ENCODE data around the gene TRIO. TPM values are rescaled to one million over a fixed set of nuclear protein-coding genes. Genes with fewer than 3 reads are reported as not detected.

Gene TRIO
- total RNA-seq, 2 experiments from 2014 or later = 4.1 to 6.5 TPM

DNA sequence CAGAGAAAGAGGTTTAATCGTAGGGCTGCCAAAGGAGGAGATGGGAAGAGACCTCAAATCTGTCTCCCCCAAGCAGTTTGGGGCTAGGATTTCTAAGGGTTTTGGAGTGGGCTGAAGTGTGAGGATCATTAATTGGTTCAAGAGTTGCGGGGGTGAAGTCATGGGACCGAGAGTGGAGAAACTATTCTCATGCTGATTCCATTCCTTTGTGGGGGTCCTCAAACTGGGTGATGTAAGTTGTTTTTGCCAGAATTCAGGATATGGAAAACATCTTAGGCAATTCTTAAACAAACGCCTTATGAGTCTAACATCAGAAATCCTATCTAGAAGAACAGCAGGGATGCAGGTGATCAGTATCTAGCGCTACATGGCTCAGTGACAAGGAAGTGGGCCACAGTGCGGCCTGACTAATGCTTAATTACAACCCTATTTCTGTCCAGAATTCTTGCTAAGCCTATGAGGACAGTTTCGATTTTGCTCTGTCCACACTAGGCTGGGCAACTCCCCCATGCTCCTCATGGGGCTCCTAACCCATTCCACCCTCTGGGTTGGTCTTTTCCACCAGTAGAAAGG lies 27.7 kb upstream of the TRIO start:
- H3K27ac Mint-ChIP-seq = no peak overlapping the region
- H3K36me3 Mint-ChIP-seq (ENCODE audit: low read depth) = no peaks in the 10 kb centered on the region
- TF ChIP-seq, protein P1, sequence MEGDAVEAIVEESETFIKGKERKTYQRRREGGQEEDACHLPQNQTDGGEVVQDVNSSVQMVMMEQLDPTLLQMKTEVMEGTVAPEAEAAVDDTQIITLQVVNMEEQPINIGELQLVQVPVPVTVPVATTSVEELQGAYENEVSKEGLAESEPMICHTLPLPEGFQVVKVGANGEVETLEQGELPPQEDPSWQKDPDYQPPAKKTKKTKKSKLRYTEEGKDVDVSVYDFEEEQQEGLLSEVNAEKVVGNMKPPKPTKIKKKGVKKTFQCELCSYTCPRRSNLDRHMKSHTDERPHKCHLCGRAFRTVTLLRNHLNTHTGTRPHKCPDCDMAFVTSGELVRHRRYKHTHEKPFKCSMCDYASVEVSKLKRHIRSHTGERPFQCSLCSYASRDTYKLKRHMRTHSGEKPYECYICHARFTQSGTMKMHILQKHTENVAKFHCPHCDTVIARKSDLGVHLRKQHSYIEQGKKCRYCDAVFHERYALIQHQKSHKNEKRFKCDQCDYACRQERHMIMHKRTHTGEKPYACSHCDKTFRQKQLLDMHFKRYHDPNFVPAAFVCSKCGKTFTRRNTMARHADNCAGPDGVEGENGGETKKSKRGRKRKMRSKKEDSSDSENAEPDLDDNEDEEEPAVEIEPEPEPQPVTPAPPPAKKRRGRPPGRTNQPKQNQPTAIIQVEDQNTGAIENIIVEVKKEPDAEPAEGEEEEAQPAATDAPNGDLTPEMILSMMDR (IDR thresholded peaks at IDR 0.05) = no peak

DNA sequence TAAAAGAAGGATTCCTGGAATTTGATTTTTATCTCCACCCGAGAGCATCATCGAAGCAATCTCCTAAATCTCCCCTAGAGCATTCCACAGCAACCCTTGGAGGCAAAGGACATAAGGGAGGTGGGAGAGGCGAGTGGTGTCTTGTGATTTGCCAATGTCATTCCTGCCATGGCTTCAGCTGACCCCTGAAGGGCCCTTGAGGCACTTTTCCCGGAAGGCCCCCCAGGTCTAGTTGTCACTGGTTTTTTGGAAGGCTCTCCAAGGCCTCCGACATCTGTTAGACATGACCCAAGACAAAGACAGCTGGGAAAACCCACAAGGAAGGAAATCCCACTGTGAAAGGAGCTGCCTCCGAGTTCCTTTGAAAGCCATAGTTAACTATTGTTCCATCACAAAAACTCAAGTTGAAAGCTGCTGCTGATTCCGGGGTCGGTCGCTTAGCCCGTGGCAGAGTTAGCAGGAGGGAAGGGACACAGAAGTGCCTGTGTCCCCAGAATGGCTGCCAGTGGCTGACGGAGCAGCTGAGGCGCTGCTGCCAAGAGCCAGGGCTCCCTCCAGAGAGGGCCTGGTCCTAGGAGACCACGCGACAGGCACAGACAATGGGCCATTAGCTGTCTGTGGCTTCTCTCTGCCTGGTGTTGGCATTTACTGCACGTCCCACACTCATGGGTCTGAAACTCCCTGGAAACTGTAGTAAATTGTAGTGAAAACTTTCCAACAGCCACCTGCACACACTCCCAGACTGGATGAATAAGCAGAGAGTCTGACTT lies 24.4 kb upstream of the TRIO start:
- Mint-ChIP-seq H3K36me3 (ENCODE audit: low read depth) (no peaks in the 10 kb centered on the region), H3K27me3 (peaks cover 5% of the 10 kb centered on the region), H3K4me3 (no peak overlapping the region), H3K4me1 (ENCODE audit: low read depth) (no peaks in the 10 kb centered on the region), H3K27ac (no peak overlapping the region), H3K9me3 (no peaks in the 10 kb centered on the region)
- ChIA-PET POLR2A (no interaction called here), CTCF (no interaction called here)
- H3K4me3 ChIP-seq (ENCODE audit: low read length) = no peak overlapping the region
- intact Hi-C loops (cut with DNase I, micrococcal nuclease) = no loop called here
- no peak for ATAC-seq (ENCODE audit: poor library complexity)
- no peak overlapping the region for H3K27ac ChIP-seq (ENCODE audit: low read depth in 1 of 2, low read length in 2 of 2)
- H3K27me3 ChIP-seq (ENCODE audit: control insufficient read depth in 1 of 2, insufficient read depth in 2 of 2, low read length in 2 of 2) = peaks cover 0 to 3% of the 10 kb centered on the region in 2 experiments
- DNase-seq = no peak
- TF ChIP-seq, protein P1 (IDR thresholded peaks at IDR 0.05) = no peak
- no peaks in the 10 kb centered on the region for H3K36me3 ChIP-seq (ENCODE audit: insufficient read depth, low read length)
- no peaks in the 10 kb centered on the region for H3K4me1 ChIP-seq (ENCODE audit: insufficient read depth, low read length)
- no peaks in the 10 kb centered on the region for H3K9me3 ChIP-seq (ENCODE audit: control insufficient read depth in 1 of 2, insufficient read depth in 1 of 2, low read length in 2 of 2)

More for the DNA sequence above, 27.7 kb upstream of the TRIO start:
- Mint-ChIP-seq H3K27me3 (peaks cover 5% of the 10 kb centered on the region), H3K4me1 (ENCODE audit: low read depth) (no peaks in the 10 kb centered on the region), H3K4me3 (no peak overlapping the region), H3K9me3 (no peaks in the 10 kb centered on the region)
- ATAC-seq (ENCODE audit: poor library complexity) = no peak
- Histone ChIP-seq H3K36me3 (ENCODE audit: insufficient read depth, low read length) (no peaks in the 10 kb centered on the region), H3K9me3 (ENCODE audit: control insufficient read depth in 1 of 2, insufficient read depth in 1 of 2, low read length in 2 of 2) (peaks cover 0 to 5% of the 10 kb centered on the region in 2 experiments), H3K27ac (ENCODE audit: low read depth in 1 of 2, low read length in 2 of 2) (no peak overlapping the region), H3K4me1 (ENCODE audit: insufficient read depth, low read length) (no peaks in the 10 kb centered on the region), H3K4me3 (ENCODE audit: low read length) (no peak overlapping the region), H3K27me3 (ENCODE audit: control insufficient read depth in 1 of 2, insufficient read depth in 2 of 2, low read length in 2 of 2) (peaks cover 0 to 3% of the 10 kb centered on the region in 2 experiments)
- ChIA-PET CTCF (interaction anchor here (0.7 kb wide), 1 partner anchor 27 kb away, joined by 3 read pairs; no protein-coding TSS in a partner anchor), POLR2A (no interaction called here)
- DNase-seq = no peak
- intact Hi-C loops (cut with DNase I, micrococcal nuclease) = no loop called here

DNA sequence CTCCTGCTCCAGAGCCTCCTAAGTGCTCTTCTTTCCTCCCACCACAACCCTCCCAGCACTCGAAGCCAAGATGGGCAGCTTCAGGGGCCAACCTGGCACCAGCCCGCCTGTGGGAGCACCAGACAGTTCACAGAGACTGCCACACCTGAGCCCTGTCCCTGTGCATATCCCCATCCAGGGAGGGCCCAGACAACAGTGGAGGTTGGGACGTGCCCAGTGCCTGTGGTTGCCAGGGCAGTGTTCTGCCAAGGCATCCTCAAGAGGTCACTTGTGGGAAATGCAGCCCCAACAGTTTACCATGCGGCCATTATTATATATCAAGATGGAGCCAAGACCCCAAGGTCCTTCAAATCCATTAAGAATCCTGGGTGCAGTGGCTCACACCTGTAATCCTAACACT lies 23.0 kb upstream of the TRIO start:
- Mint-ChIP-seq H3K27me3 (peaks cover 9% of the 10 kb centered on the region), H3K4me1 (ENCODE audit: low read depth) (no peaks in the 10 kb centered on the region), H3K27ac (no peak overlapping the region), H3K36me3 (ENCODE audit: low read depth) (no peaks in the 10 kb centered on the region), H3K4me3 (no peak overlapping the region), H3K9me3 (no peaks in the 10 kb centered on the region)
- Histone ChIP-seq H3K9me3 (ENCODE audit: control insufficient read depth in 1 of 2, insufficient read depth in 1 of 2, low read length in 2 of 2) (no peaks in the 10 kb centered on the region), H3K4me3 (ENCODE audit: low read length) (no peak overlapping the region), H3K27ac (ENCODE audit: low read depth in 1 of 2, low read length in 2 of 2) (no peak overlapping the region), H3K36me3 (ENCODE audit: insufficient read depth, low read length) (no peaks in the 10 kb centered on the region), H3K4me1 (ENCODE audit: insufficient read depth, low read length) (no peaks in the 10 kb centered on the region), H3K27me3 (ENCODE audit: control insufficient read depth in 1 of 2, insufficient read depth in 2 of 2, low read length in 2 of 2) (peaks cover 0 to 3% of the 10 kb centered on the region in 2 experiments)
- intact Hi-C loops (cut with DNase I, micrococcal nuclease) = no loop called here
- TF ChIP-seq, protein P1 (IDR thresholded peaks at IDR 0.05) = no peak
- ATAC-seq (ENCODE audit: poor library complexity) = no peak
- POLR2A ChIA-PET = no interaction called here
- DNase-seq = no peak
- CTCF ChIA-PET = no interaction called here
